Loucy (cell line): ENCODE results near the gene TRIM21.
"Not testable (repeated sequence)": the region's sequence is repeated elsewhere in the genome, so short reads cannot be mapped to it uniquely, and the experiment has no call there.

Source experiments
- EZH2phosphoT487 ChIP-seq: fragments of 200-600 bp; IDR thresholded peaks from 2 replicates; pipeline ENCODE4 v1.6.1; 2018; ENCODE audit warnings: antibody characterized with exemption, mild to moderate bottlenecking, moderate library complexity, borderline replicate concordance
- TF ChIP-seq, protein P1 (sequence below): fragments of 200-600 bp; sonication (generic); conservative IDR thresholded peaks from 2 replicates; pipeline ENCODE4 v1.5.1; 2014; ENCODE audit warnings: mild to moderate bottlenecking, antibody characterized with exemption, low read length

DNA sequence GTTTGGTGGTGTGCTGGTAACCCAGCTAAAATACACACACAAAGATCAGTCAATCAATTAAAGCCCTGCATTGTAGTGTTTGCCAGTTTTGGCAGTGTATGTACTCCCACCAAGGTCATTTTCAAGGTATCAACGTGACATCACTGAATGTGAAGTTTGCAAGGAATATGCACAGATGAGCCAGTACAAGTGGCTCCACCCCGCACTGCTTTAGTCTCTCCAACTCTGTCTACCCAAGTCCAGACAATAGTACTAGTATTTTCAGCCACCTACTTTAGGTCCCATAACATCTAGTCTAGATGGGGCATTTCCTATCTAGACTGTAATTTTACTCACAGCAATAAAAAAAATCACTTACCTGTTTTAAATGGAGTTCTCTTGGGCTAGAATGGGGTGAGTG lies 48.1 kb downstream of the TRIM21 start:
- TF ChIP-seq, protein P1, sequence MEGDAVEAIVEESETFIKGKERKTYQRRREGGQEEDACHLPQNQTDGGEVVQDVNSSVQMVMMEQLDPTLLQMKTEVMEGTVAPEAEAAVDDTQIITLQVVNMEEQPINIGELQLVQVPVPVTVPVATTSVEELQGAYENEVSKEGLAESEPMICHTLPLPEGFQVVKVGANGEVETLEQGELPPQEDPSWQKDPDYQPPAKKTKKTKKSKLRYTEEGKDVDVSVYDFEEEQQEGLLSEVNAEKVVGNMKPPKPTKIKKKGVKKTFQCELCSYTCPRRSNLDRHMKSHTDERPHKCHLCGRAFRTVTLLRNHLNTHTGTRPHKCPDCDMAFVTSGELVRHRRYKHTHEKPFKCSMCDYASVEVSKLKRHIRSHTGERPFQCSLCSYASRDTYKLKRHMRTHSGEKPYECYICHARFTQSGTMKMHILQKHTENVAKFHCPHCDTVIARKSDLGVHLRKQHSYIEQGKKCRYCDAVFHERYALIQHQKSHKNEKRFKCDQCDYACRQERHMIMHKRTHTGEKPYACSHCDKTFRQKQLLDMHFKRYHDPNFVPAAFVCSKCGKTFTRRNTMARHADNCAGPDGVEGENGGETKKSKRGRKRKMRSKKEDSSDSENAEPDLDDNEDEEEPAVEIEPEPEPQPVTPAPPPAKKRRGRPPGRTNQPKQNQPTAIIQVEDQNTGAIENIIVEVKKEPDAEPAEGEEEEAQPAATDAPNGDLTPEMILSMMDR = not testable (repeated sequence)
- TF ChIP-seq EZH2phosphoT487 = not testable (repeated sequence)
